Neuronal stem cell (in vitro differentiated cells): ENCODE data around the gene COL8A2.

Experiments
- DNase-seq: peaks from one replicate; pipeline ENCODE4 v3.0.0-alpha.2; 2013; ENCODE audit warnings: low spot score
- H2AFZ ChIP-seq: one replicate; pipeline ENCODE4 v1.6.1; 2013; ENCODE audit warnings: mild to moderate bottlenecking, low read length, inconsistent platforms
- H2AK5ac ChIP-seq: 2 replicates; pipeline ENCODE4 v1.6.1; 2013; ENCODE audit warnings: low read depth, mild to moderate bottlenecking, inconsistent platforms, low read length, moderate library complexity, mixed read lengths
- H2BK120ac ChIP-seq: 2 replicates; pipeline ENCODE4 v1.6.1; 2013; ENCODE audit warnings: low read depth, mild to moderate bottlenecking, inconsistent platforms, low read length, moderate library complexity, mixed read lengths
- H2BK12ac ChIP-seq: one replicate; pipeline ENCODE4 v1.6.1; 2013; ENCODE audit warnings: low read length, inconsistent platforms
- H2BK15ac ChIP-seq: 2 replicates; pipeline ENCODE4 v1.6.1; 2013; ENCODE audit warnings: mild to moderate bottlenecking, low read length, inconsistent platforms, mixed read lengths
- H2BK5ac ChIP-seq: one replicate; pipeline ENCODE4 v1.6.1; 2013; ENCODE audit warnings: inconsistent platforms, mild to moderate bottlenecking, low read length, moderate library complexity
- H3K14ac ChIP-seq: one replicate; pipeline ENCODE4 v1.6.1; 2013; ENCODE audit warnings: low read length, inconsistent platforms
- H3K18ac ChIP-seq: 2 replicates; pipeline ENCODE4 v1.6.1; 2013; ENCODE audit warnings: low read length, inconsistent platforms
- H3K23ac ChIP-seq: 2 replicates; pipeline ENCODE4 v1.6.1; 2013; ENCODE audit warnings: low read depth, mild to moderate bottlenecking, mixed read lengths, low read length, inconsistent platforms; ENCODE audit not compliant: poor library complexity
- H3K27ac ChIP-seq: replicated peaks from 3 replicates; pipeline ENCODE4 v1.5.1; 2013; ENCODE audit warnings: low read length, inconsistent platforms
- H3K27me3 ChIP-seq, 3 experiments: 2 replicates each; pipeline ENCODE4 v1.6.1; 2013; ENCODE audit warnings: low read length in 3 of 3, mild to moderate bottlenecking in 2 of 3, inconsistent platforms in 1 of 3, low read depth in 1 of 3, mixed read lengths in 1 of 3, moderate library complexity in 1 of 3; ENCODE audit not compliant: control insufficient read depth in 3 of 3, insufficient read depth in 3 of 3
- H3K36me3 ChIP-seq, 2 donors: replicated peaks in 1 of 2; 2 replicates each; pipeline ENCODE4 v1.6.1; 2013; ENCODE audit warnings: low read length in 2 of 2; ENCODE audit not compliant: control insufficient read depth in 2 of 2, insufficient read depth in 2 of 2
- H3K4ac ChIP-seq: 2 replicates; pipeline ENCODE4 v1.6.1; 2013; ENCODE audit warnings: inconsistent platforms, mild to moderate bottlenecking, low read length, moderate library complexity
- H3K4me1 ChIP-seq, 2 donors: 1 replicate in 1 of 2; 2 replicates in 1 of 2; pipeline ENCODE4 v1.6.1; 2013; ENCODE audit warnings: low read length in 2 of 2, low read depth in 1 of 2; ENCODE audit not compliant: control insufficient read depth in 2 of 2, insufficient read depth in 1 of 2
- H3K4me2 ChIP-seq: one replicate; pipeline ENCODE4 v1.6.1; 2013; ENCODE audit warnings: mild to moderate bottlenecking, low read length, inconsistent platforms; ENCODE audit not compliant: insufficient read depth, poor library complexity, severe bottlenecking
- H3K4me3 ChIP-seq, 2 donors: 2 replicates each; pipeline ENCODE4 v1.5.1; 2013; ENCODE audit warnings: low read length in 2 of 2, mild to moderate bottlenecking in 2 of 2, inconsistent platforms in 1 of 2, moderate library complexity in 1 of 2
- H3K79me1 ChIP-seq: one replicate; pipeline ENCODE4 v1.6.1; 2013; ENCODE audit warnings: low read depth, mild to moderate bottlenecking, inconsistent platforms, low read length, moderate library complexity
- H3K9ac ChIP-seq: one replicate; pipeline ENCODE4 v1.6.1; 2013; ENCODE audit warnings: mild to moderate bottlenecking, low read depth, low read length, inconsistent platforms; ENCODE audit not compliant: poor library complexity
- H3K9me3 ChIP-seq, 2 donors: replicated peaks in 1 of 2; 2 replicates each; pipeline versions ENCODE3 to v1.6.1; 2013; ENCODE audit warnings: low read length in 2 of 2, mild to moderate bottlenecking in 2 of 2, inconsistent platforms in 1 of 2, low read depth in 1 of 2, mixed read lengths in 1 of 2, moderate library complexity in 1 of 2; ENCODE audit not compliant: control insufficient read depth in 2 of 2, insufficient read depth in 1 of 2
- H4K8ac ChIP-seq: one replicate; pipeline ENCODE4 v1.6.1; 2013; ENCODE audit warnings: low read depth, mild to moderate bottlenecking, inconsistent platforms, low read length, moderate library complexity
- H4K91ac ChIP-seq: one replicate; pipeline ENCODE4 v1.6.1; 2013; ENCODE audit warnings: low read length, low read depth, mild to moderate bottlenecking, inconsistent platforms; ENCODE audit not compliant: poor library complexity
- WGBS, 2 donors: extraction: QIAGEN DNeasy Blood & Tissue Kit; methylation state at CpG; one replicate each; pipeline ENCODE4 v1.1.7; 2013; ENCODE audit warnings: missing lambda C conversion rate in 2 of 2, mixed read lengths in 1 of 2; ENCODE audit not compliant: insufficient read length in 2 of 2, insufficient replicate concordance in 1 of 2; ENCODE audit errors: extremely low coverage in 2 of 2; 5-methylcytosine and 5-hydroxymethylcytosine counted together

Gene COL8A2

GRCh38 chr1:36170643-36171412, 45.8 kb upstream of the COL8A2 start:
- Histone ChIP-seq H3K79me1 (peaks cover 10% of the 10 kb centered on the region), H2BK15ac (no peak overlapping the region), H3K4me1 (peaks cover 0 to 8% of the 10 kb centered on the region in 2 donors), H2BK12ac (no peak overlapping the region), H3K4ac (no peak overlapping the region), H3K4me2 (no peak overlapping the region), H3K18ac (no peak overlapping the region), H3K14ac (no peak overlapping the region), H3K9ac (no peak overlapping the region), H3K9me3 (no peaks in the 10 kb centered on the region), H2AK5ac (no peak overlapping the region), H3K27ac (no peak overlapping the region), H4K91ac (no peak overlapping the region), H4K8ac (no peak overlapping the region), H3K4me3 (no peak overlapping the region), H3K36me3 (peaks cover 46 to 91% of the 10 kb centered on the region in 2 donors), H3K23ac (no peak overlapping the region), H2BK120ac (no peak overlapping the region), H2BK5ac (no peak overlapping the region), H3K27me3 (no peaks in the 10 kb centered on the region), H2AFZ (no peak overlapping the region)
- WGBS, 2 donors, result no CpG with 5 or more reads among the region's 12 CpGs
- no peak for DNase-seq

- H3K23ac ChIP-seq, result no peak overlapping the region
- no peak overlapping the region for H4K91ac ChIP-seq
- no peak overlapping the region for H3K27ac ChIP-seq
- no peak overlapping the region for H3K4ac ChIP-seq
- no peak overlapping the region for H4K8ac ChIP-seq
- H3K14ac ChIP-seq, result no peak overlapping the region
- DNase-seq, result no peak
- H2AK5ac ChIP-seq, result no peak overlapping the region
- H3K18ac ChIP-seq, result no peak overlapping the region
- no peak overlapping the region for H2BK15ac ChIP-seq
- H3K4me2 ChIP-seq, result no peak overlapping the region
- H2BK120ac ChIP-seq, result no peak overlapping the region
- no CpG with 5 or more reads among the region's 3 CpGs for WGBS, 2 donors
- no peaks in the 10 kb centered on the region for H3K9me3 ChIP-seq
- no peak overlapping the region for H3K4me3 ChIP-seq
- H2BK12ac ChIP-seq, result no peak overlapping the region
- no peak overlapping the region for H3K9ac ChIP-seq
- no peak overlapping the region for H2AFZ ChIP-seq
- H3K4me1 ChIP-seq, result no peaks in the 10 kb centered on the region
- no peaks in the 10 kb centered on the region for H3K27me3 ChIP-seq
- no peak overlapping the region for H2BK5ac ChIP-seq
- H3K36me3 ChIP-seq, result peaks cover 38 to 91% of the 10 kb centered on the region in 2 donors
- H3K79me1 ChIP-seq, result peaks cover 10% of the 10 kb centered on the region
These were observed 43.5 kb upstream of the COL8A2 start for GRCh38 chr1:36168514-36168913.

- no peak for DNase-seq
- peaks cover 25 to 91% of the 10 kb centered on the region in 2 donors for H3K36me3 ChIP-seq
- no CpG with 5 or more reads among the region's 15 CpGs for WGBS, 2 donors
These were observed 42.2 kb upstream of the COL8A2 start for GRCh38 chr1:36166938-36167905.

GRCh38 chr1:36166136-36166535, 41.1 kb upstream of the COL8A2 start:
- Histone ChIP-seq H2BK120ac (no peak overlapping the region), H2BK12ac (no peak overlapping the region), H3K36me3 (peaks cover 24 to 91% of the 10 kb centered on the region in 2 donors), H3K27ac (peak overlapping the region; percentile 13), H3K9ac (no peak overlapping the region), H4K8ac (no peak overlapping the region), H3K27me3 (no peaks in the 10 kb centered on the region), H3K23ac (no peak overlapping the region), H2BK5ac (no peak overlapping the region), H3K4me3 (no peak overlapping the region), H3K18ac (no peak overlapping the region), H2AK5ac (no peak overlapping the region), H4K91ac (no peak overlapping the region), H3K4me1 (peaks cover 10 to 11% of the 10 kb centered on the region in 2 donors), H3K4me2 (no peak overlapping the region), H3K4ac (no peak overlapping the region), H3K79me1 (peaks cover 17% of the 10 kb centered on the region), H2BK15ac (no peak overlapping the region), H3K14ac (no peak overlapping the region), H3K9me3 (no peaks in the 10 kb centered on the region), H2AFZ (no peak overlapping the region)
- DNase-seq, result no peak
- no CpG with 5 or more reads among the region's 4 CpGs for WGBS, 2 donors

More at GRCh38 chr1:36166938-36167905, 42.2 kb upstream of the COL8A2 start:
- Histone ChIP-seq H2BK15ac (no peak overlapping the region), H2AFZ (no peak overlapping the region), H3K9ac (no peak overlapping the region), H3K18ac (no peak overlapping the region), H3K23ac (no peak overlapping the region), H4K8ac (no peak overlapping the region), H3K27ac (no peak overlapping the region), H3K4me2 (no peak overlapping the region), H2AK5ac (no peak overlapping the region), H2BK5ac (no peak overlapping the region), H2BK12ac (no peak overlapping the region), H3K9me3 (no peaks in the 10 kb centered on the region), H3K27me3 (no peaks in the 10 kb centered on the region), H3K4me3 (no peak overlapping the region), H3K79me1 (peaks cover 10% of the 10 kb centered on the region), H3K4me1 (peaks cover 0 to under 1% of the 10 kb centered on the region in 2 donors), H4K91ac (no peak overlapping the region), H3K14ac (no peak overlapping the region), H2BK120ac (no peak overlapping the region), H3K4ac (no peak overlapping the region)
